HG02981 (cell line): ENCODE data around the gene USP51.
A peak's percentile ranks its signal among the peaks of the same experiment; 100 is the strongest.
"Not testable (repeated sequence)": the region's sequence is repeated elsewhere in the genome, so short reads cannot be mapped to it uniquely, and the experiment has no call there.

Experiments
- ATAC-seq: cut with Tn5 transposase; IDR thresholded peaks from one replicate; pipeline ENCODE4 v1.9.1; 2021; ENCODE audit warnings: mild to moderate bottlenecking, moderate library complexity; ENCODE audit not compliant: unreplicated experiment

The USP51 gene

GRCh38 chrX:55465791-55466190 lies 23.9 kb downstream of the USP51 start:
- not testable (repeated sequence) for ATAC-seq

GRCh38 chrX:55465108-55465507 lies 24.5 kb downstream of the USP51 start:
- not testable (repeated sequence) for ATAC-seq

- ATAC-seq: not testable (repeated sequence)
These were observed 25.6 kb downstream of the USP51 start for GRCh38 chrX:55464050-55464449.

- ATAC-seq: not testable (repeated sequence)
These were observed 29.7 kb downstream of the USP51 start for GRCh38 chrX:55459926-55460325.

GRCh38 chrX:55459426-55459825 lies 30.2 kb downstream of the USP51 start:
- ATAC-seq: not testable (repeated sequence)

- ATAC-seq: not testable (repeated sequence)
These were observed 33.9 kb downstream of the USP51 start for GRCh38 chrX:55455708-55456107.

GRCh38 chrX:55452833-55453124 lies 36.9 kb downstream of the USP51 start:
- ATAC-seq: peak; percentile 5

GRCh38 chrX:55451990-55452832 lies 37.4 kb downstream of the USP51 start, which contains the start of gene MAGEH1:
Gene MAGEH1, plus strand, starts transcription at chrX:55452127. Its CDS starts 248 bp downstream, at chrX:55452375.
- ATAC-seq: peak; percentile 96

GRCh38 chrX:55451626-55451989 lies 38.0 kb downstream of the USP51 start:
- ATAC-seq: peak; percentile 15

GRCh38 chrX:55451141-55451540 lies 38.5 kb downstream of the USP51 start:
- ATAC-seq: no peak

GRCh38 chrX:55450259-55450658 lies 39.4 kb downstream of the USP51 start:
- ATAC-seq: no peak

- ATAC-seq: not testable (repeated sequence)
These were observed 46.2 kb downstream of the USP51 start for GRCh38 chrX:55443468-55443867.
